ENCODE results near the gene FAM3A.

DNA sequence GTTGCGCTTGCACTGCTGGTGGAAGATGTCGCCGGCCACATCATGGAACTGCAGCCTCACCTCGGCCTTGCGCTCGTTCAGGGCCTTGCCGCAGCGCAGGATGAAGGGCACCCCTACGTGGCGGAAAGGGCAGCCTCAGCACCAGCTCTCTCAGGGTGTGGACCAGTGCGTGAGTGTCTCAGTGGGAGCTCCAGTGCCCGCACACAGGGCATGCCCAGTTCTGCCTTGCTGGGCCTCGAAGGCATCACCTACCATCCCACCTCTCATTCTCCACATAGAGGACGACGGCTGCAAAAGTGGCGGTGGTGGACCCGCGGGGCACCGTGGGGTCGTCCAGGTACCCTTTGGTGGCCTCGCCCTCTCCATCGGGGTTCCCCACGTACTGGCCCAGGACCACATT lies 16.7 kb upstream of the FAM3A start:
- TF ChIP-seq, protein P1, sequence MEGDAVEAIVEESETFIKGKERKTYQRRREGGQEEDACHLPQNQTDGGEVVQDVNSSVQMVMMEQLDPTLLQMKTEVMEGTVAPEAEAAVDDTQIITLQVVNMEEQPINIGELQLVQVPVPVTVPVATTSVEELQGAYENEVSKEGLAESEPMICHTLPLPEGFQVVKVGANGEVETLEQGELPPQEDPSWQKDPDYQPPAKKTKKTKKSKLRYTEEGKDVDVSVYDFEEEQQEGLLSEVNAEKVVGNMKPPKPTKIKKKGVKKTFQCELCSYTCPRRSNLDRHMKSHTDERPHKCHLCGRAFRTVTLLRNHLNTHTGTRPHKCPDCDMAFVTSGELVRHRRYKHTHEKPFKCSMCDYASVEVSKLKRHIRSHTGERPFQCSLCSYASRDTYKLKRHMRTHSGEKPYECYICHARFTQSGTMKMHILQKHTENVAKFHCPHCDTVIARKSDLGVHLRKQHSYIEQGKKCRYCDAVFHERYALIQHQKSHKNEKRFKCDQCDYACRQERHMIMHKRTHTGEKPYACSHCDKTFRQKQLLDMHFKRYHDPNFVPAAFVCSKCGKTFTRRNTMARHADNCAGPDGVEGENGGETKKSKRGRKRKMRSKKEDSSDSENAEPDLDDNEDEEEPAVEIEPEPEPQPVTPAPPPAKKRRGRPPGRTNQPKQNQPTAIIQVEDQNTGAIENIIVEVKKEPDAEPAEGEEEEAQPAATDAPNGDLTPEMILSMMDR (IDR thresholded peaks at IDR 0.05), result no peak
- no peak for TF ChIP-seq POLR2A (IDR thresholded peaks at IDR 0.05)
